Activated CD8-positive, alpha-beta memory T cell treated with anti-CD3 and anti-CD28 coated beads for 24 hours (primary cell): Measurements from ENCODE around the gene LMTK2.

Experiments used
- DNase-seq: peaks from one replicate; pipeline ENCODE4 v3.0.0-alpha.2; 2020

Gene LMTK2

GRCh38 chr7:98138672-98139071 is 32.0 kb downstream of the LMTK2 start:
- DNase-seq = no peak

GRCh38 chr7:98142658-98143057 is 36.0 kb downstream of the LMTK2 start:
- no peak for DNase-seq

- no peak for DNase-seq
Observed at GRCh38 chr7:98148607-98149006, 41.9 kb downstream of the LMTK2 start.

DNA sequence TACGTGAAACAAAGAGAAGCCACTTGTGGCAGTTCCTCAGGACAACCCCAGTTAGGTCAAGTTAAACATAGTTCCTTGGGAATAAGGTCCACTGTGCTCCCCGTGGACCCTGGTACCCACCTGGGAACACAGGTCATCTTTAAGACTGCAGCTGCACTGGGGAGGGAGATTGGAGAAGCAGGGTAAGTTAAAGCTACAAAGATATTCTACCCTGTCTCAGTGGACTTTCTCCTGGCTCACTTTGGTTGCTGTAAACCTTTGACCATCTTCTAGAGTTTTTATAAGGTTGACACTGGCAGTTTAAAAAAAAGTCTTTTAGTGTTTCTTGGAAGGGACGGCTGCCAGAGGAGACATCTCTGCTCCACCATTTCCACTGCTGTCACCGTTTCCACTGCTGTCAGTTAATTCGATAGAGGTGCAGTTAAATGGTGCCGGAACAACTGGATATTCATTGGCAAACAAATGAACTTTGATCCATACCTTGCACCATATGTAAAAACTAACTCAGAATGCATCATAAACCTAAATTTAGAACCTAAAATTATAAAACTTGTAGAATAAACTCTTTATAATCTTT is 42.5 kb downstream of the LMTK2 start:
- no peak for DNase-seq

DNA sequence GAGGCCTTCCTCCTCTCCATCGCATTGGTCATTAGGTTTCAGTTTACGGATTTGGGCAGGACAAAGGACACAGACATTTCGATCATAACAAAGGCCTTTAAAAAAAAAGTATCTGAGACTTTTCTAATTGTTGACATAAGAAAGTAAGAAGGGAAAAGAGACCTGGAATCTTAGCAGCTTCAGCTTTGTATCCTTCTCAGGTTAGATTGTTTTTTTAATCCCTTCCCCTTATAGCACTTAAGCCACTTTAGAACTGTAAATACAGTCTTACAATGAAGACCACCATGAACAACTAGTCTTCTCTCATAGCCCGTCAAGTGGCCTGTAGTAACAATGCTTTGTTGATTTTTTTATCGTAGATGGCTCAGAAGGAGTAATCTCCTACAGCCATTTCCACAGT is 45.2 kb downstream of the LMTK2 start:
- DNase-seq = no peak

DNA sequence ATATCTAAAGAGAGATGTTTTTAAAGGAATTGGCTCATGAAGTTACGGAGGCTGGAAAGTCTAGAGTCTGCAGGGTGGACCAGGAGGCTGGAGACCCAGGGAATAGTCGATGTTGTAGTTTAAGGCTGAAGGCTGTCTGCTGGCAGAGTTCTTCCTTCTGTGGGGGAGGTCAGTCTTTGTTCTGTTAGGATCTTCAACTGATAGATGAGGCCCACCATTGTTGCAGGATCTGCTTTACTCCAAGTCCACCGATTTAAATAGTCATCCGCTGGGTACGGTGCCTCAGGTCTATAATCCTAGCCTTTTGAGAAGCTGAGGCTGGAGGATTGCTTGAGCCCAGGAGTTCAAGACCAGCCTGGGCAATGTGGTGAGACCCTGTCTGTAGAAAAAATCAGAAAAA is 50.0 kb downstream of the LMTK2 start:
- DNase-seq = no peak

GRCh38 chr7:98157761-98158160 is 51.1 kb downstream of the LMTK2 start:
- DNase-seq = no peak

DNA sequence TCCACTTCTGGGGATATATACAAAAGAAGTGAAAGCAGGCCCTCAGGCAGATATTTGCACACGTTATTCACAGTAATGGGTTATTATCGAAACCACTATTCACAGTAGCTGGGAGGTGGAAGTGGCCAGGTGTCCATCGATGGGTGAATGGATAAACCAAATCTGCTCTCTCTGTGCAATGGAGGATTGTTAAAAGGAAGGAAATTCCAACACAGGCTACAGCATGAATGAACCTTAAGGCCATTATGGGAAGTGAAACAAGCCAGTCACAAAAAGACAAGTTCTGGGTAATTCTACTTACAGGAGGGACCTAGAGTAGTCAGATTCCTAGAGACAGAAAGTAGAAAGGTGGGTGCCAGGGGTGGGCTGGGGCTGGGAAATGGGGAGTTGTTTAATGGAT is 56.1 kb downstream of the LMTK2 start:
- no peak for DNase-seq

DNA sequence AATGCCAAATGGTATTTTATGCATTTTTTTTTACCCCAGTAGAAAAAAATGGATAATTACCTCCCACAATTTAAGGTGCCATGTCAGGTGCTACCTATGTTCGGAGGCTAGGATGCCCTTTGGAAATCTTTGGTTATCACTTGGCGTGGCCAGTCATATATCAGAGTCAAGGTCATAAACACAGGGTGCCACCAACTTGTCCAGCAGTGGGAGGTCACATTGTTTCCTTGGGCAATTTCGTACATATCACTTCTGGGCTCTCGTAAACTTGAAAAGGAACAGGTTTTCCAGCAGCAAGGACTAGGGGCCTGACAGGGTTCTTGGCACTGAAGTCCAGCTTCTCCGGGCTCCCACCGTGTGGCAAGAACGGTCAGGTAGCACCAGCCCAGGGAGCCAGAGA is 56.6 kb downstream of the LMTK2 start:
- no peak for DNase-seq

GRCh38 chr7:98163704-98164494 is 57.2 kb downstream of the LMTK2 start:
- DNase-seq = no peak

GRCh38 chr7:98165827-98166667 is 59.4 kb downstream of the LMTK2 start:
- peak; percentile 77 for DNase-seq

- DNase-seq = no peak
Observed at GRCh38 chr7:98166668-98166970, 60.0 kb downstream of the LMTK2 start.

- no peak for DNase-seq
Observed at GRCh38 chr7:98167653-98168052, 61.0 kb downstream of the LMTK2 start.

DNA sequence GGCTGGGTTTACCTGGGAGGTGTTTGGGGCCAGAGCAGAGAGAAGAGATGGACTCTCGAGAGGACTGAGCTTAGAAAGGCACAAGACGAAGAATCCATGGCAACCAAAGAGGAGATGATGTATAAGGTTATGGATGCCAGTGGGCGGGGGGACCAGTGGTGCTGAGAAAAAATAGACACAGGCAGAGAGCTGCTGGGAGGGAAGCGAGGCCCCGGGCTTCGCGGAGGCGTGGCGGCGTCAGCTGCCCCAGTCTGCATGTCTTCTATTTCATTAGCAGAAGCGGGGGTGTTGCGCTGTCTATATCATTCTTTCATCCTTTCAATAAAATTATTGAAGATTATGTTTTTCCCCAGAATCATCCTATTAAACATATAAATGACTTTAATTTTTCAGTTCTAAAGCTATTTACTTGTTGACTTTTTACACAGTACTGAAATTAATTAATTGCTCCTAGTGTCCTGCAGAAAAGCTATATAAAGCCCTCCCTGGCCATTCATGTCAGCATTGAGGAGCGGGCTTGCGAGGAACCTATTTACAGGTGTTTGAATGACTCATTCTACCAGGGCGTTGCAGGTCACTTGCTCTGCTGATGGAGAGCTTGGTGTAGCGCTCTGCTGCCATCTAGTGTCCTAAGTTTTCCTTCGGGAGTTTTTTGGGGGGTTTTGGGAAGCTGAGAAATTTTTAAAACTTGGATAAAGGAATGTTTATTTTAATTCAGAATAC is 61.7 kb downstream of the LMTK2 start:
- DNase-seq = peak; percentile 78

DNA sequence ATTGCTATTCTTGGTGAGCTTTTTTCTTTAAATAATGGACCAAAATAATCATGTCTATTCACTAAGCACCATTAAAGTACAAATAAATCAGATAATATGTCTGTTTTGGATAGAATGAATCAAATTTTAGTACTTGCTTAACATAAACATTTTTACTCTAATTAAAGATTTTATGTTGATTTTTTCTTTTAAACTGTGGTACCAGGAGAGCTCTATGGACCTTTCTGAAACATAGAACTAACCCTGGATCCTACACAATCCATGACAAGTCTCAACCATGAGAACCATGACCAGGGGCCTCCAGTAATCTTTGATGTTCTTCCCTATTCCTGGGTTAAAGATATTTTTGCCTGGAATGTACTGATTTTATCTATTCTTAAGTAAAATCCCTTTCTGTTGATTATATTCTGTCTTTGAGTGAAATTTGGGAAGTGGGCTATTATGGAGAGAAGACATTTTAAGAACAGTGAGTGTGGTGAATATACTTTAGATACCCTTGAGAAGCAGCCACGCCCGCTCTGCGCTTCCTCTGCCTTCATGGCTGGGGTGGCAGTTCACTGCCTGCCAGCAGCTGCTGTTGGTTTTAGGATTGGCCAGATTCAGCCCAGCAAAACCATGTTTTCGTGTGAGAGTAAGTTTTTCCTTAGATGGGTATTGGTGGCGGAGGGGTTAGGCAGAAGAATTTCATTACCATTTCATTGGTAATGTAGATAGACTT is 62.4 kb downstream of the LMTK2 start:
- DNase-seq = no peak

DNA sequence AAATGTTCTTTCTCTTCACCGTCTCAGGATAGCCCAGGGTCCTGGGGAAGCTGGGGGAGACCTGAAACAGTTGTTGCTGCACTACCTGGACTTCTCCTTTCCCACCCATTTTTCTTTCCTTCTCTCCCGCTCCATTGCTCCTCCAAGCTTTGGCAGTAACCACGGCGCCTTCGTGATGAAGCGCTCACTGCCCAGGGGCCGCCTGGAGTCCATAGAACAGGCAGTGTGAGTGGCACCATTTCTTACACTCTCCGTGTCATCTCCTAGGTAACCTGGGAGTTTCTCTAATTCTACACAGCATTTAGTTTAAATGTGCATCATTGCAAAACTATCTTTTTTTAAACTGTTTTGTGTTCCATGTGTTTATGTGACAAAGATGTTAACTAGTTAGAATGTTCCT is 64.3 kb downstream of the LMTK2 start:
- DNase-seq = no peak

DNA sequence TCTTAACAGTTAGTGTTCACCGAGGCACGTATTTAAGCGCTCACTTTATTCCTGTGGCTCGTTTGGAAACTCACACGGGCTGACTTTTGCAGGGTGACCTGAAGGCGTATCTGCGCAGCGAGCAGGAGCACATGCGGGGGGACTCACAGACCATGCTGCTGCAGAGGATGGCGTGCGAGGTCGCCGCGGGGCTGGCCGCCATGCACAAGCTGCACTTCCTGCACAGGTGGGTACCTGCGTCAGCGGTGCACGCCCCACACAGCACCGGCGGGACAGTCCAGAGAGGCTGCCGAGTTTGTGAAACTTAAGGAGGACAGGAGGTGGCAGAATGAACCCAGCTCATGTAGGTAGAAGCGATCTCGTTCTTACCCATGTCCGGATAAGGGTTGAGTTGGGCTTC is 64.8 kb downstream of the LMTK2 start:
- DNase-seq = no peak

GRCh38 chr7:98174334-98175259 is 67.9 kb downstream of the LMTK2 start:
- DNase-seq = no peak

DNA sequence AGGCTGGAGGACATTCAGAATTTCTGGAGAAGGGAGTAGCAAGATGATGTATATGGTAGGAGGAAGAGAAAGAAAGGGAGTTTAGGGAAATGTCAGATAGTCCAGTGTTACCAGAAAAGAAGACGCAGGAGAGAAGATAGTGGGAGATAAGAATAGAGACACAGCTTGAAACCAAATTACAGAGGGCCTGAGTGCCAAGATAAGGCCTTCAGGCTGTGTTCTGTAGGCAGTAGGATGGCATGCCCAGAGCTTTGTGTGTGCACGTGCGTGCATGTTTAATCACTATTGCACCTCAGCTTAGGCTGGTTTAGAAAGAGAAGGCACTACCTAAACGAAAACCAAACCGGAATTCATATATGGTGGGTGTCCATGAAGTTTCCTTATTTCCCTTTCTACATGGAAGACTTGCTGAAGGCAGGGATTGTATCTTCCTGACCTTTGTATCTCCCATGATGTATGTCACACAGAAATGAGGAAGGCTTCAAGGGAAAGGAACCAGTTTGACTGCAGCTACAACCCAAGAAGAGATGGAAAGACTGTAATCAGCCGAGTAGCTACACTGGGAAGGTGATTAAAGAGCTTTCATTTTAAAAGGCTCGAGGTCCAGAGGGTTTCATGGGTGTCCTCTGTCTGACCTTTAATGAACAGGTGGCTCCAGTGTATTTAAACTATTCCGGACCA is 68.7 kb downstream of the LMTK2 start:
- DNase-seq = no peak

- DNase-seq = no peak
Observed at GRCh38 chr7:98177553-98177952, 70.9 kb downstream of the LMTK2 start.

- no peak for DNase-seq
Observed at GRCh38 chr7:98178321-98178720, 71.7 kb downstream of the LMTK2 start.
